MG63 (cell line): ENCODE data around the gene ARHGAP40. TPM values are rescaled to one million over a fixed set of nuclear protein-coding genes. Genes with fewer than 3 reads are reported as not detected.
A peak's percentile ranks its signal among the peaks of the same experiment; 100 is the strongest.

Experiments used
- DNase-seq: peaks from one replicate; pipeline ENCODE4 v3.0.0-alpha.2; 2020
- H3K27me3 ChIP-seq: fragments of 250-450 bp; sonication (Bioruptor Pico); 2 replicates; pipeline ENCODE4 v1.5.1; 2020; ENCODE audit warnings: mild to moderate bottlenecking, moderate library complexity
- H3K36me3 ChIP-seq: fragments of 250-450 bp; sonication (Bioruptor Pico); 2 replicates; pipeline ENCODE4 v1.5.1; 2020; ENCODE audit warnings: mild to moderate bottlenecking, moderate library complexity
- H3K4me3 ChIP-seq: fragments of 250-450 bp; sonication (Bioruptor Pico); 2 replicates; pipeline ENCODE4 v1.5.1; 2020; ENCODE audit warnings: mild to moderate bottlenecking, moderate library complexity
- H3K9me3 ChIP-seq: fragments of 250-450 bp; sonication (Bioruptor Pico); 2 replicates; pipeline ENCODE4 v1.5.1; 2020; ENCODE audit warnings: mild to moderate bottlenecking, moderate library complexity
- total RNA-seq: library from RNA; depleted of rRNA; stranded (reverse); fragments of >200 nt; shearing (Covaris generic); gene quantifications from 2 replicates; pipeline ENCODE4 v1.2.3, GENCODE V29; 2014; ENCODE audit warnings: low replicate concordance

The ARHGAP40 gene
- total RNA-seq, 1 experiment from 2014 or later: not detected

DNA sequence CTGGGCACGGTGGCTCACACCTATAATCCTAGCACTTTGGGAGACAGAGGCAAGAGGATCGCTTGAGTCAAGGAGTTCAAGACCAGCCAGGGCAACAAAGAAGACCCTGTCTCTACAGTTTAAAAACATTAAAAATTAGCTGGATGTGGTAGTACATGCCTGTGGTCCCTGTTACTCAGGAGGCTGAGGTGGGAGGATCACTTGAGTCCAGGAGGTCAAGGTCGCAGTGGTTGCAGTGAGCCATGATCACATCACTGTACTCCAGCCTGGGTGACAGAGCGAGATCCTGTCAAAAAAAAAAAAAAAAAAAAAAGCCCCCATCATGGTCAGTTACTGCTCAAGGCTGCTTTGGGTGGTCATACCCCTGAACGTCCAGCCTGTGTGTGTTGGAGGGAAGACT lies 55.8 kb downstream of the ARHGAP40 start:
- Histone ChIP-seq H3K9me3 (no peaks in the 10 kb centered on the region), H3K36me3 (no peaks in the 10 kb centered on the region)

GRCh38 chr20:38658879-38659596 lies 57.4 kb downstream of the ARHGAP40 start:
- Histone ChIP-seq H3K27me3 (peaks cover 39% of the 10 kb centered on the region), H3K9me3 (0 out of 2 replicates have a peak, but pooled peaks cover under 1% of the 10 kb centered on the region), H3K4me3 (no peak overlapping the region), H3K36me3 (no peaks in the 10 kb centered on the region)
- peak; percentile 28 for DNase-seq

More for the DNA sequence above, 55.8 kb downstream of the ARHGAP40 start:
- Histone ChIP-seq H3K27me3 (peaks cover 36% of the 10 kb centered on the region), H3K4me3 (no peak overlapping the region)
- DNase-seq: no peak

GRCh38 chr20:38659597-38659880 lies 57.9 kb downstream of the ARHGAP40 start:
- no peak for DNase-seq
- H3K36me3 ChIP-seq: no peaks in the 10 kb centered on the region
- H3K27me3 ChIP-seq: peaks cover 40% of the 10 kb centered on the region
- peaks cover 4% of the 10 kb centered on the region; the same call in 1 of the 2 replicates for H3K9me3 ChIP-seq
- H3K4me3 ChIP-seq: no peak overlapping the region

GRCh38 chr20:38660429-38660828 lies 58.8 kb downstream of the ARHGAP40 start:
- H3K9me3 ChIP-seq: peaks cover 4% of the 10 kb centered on the region; the same call in 1 of the 2 replicates
- H3K36me3 ChIP-seq: no peaks in the 10 kb centered on the region
- peaks cover 41% of the 10 kb centered on the region for H3K27me3 ChIP-seq
- no peak overlapping the region for H3K4me3 ChIP-seq
- no peak for DNase-seq

DNA sequence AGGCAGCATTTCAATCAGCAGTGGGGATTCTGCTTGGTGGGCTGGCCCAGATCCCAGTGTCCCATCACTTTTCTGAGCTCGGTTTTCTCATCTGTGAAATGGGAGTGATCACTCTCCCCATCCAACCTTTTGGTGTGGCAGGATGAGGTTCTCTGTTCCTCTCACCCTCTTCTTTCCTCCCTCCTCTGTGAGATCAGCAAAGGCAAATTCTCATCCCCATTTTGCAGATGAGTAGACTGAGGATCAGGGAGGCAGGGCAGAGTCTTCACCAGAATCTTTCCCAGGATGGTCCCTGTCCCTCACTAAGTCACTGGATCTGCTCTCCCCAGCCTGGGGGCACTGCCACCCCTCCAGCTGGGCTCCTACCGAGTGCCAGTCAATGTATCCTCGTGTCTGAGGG lies 62.1 kb downstream of the ARHGAP40 start:
- DNase-seq: no peak
- Histone ChIP-seq H3K27me3 (peaks cover 48% of the 10 kb centered on the region), H3K9me3 (peaks cover 4% of the 10 kb centered on the region; the same call in 1 of the 2 replicates), H3K4me3 (no peak overlapping the region), H3K36me3 (no peaks in the 10 kb centered on the region)

DNA sequence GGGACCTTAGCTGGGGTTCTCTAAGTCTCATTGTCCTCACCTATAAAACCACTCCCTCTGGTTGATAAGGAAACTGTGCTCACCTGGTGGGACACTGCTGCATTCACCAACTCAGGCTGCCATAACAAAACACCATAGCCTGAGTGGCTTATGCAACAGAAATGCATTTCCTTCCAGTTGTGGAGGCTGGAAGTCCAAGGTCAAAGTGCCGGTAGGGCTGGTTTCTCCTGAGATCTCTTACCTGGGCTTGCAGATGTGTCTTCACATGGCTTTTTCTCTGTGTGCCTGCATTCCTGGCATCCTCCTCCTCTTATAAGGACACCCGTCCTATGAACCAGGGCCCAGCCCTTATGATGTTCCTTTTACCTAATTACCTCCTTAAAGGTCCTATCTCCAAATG lies 62.7 kb downstream of the ARHGAP40 start:
- no peak for DNase-seq
- no peaks in the 10 kb centered on the region for H3K36me3 ChIP-seq
- peaks cover 4% of the 10 kb centered on the region; the same call in 1 of the 2 replicates for H3K9me3 ChIP-seq
- peaks cover 49% of the 10 kb centered on the region for H3K27me3 ChIP-seq
- H3K4me3 ChIP-seq: no peak overlapping the region

- peak; percentile 17 for DNase-seq
- H3K36me3 ChIP-seq: no peaks in the 10 kb centered on the region
- no peak overlapping the region for H3K4me3 ChIP-seq
- peaks cover 46% of the 10 kb centered on the region for H3K27me3 ChIP-seq
- H3K9me3 ChIP-seq: peaks cover 4% of the 10 kb centered on the region; the same call in 1 of the 2 replicates
Measured at GRCh38 chr20:38665094-38665493, 63.5 kb downstream of the ARHGAP40 start.

- Histone ChIP-seq H3K36me3 (no peaks in the 10 kb centered on the region), H3K27me3 (peaks cover 46% of the 10 kb centered on the region), H3K4me3 (no peak overlapping the region), H3K9me3 (peaks cover 4% of the 10 kb centered on the region; the same call in 1 of the 2 replicates)
- no peak for DNase-seq
Measured at GRCh38 chr20:38665506-38666285, 64.1 kb downstream of the ARHGAP40 start.

DNA sequence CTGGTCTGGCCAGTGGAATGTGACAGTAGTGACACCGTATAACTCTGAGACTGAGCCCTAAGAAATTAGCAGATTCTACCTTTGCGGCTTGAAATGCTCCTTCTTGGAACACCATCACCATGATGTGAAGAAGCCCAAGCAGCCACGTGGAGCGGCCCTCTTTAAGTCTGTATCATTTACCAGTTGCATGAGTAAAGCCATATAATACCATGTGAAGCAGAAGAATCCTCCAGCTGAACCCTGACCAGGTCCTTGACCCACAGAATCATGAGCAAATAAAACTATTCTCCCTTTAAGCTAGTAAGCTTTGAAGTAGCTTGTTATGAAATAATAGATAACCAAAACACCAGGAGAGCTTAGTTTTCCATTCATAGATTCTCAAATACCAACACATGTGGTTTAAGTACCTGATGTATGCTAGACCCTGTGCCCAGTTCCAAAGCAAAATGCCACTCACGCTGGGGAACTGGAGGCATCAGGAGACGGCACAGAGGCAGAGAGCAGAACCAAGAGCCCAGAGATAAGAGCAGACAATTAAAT lies 65.9 kb downstream of the ARHGAP40 start:
- Histone ChIP-seq H3K27me3 (peaks cover 40% of the 10 kb centered on the region), H3K9me3 (peaks cover 4% of the 10 kb centered on the region; the same call in 1 of the 2 replicates), H3K36me3 (no peaks in the 10 kb centered on the region), H3K4me3 (no peak overlapping the region)
- DNase-seq: no peak

- Histone ChIP-seq H3K9me3 (no peaks in the 10 kb centered on the region; the same call in 1 of the 2 replicates), H3K27me3 (peaks cover 40% of the 10 kb centered on the region), H3K4me3 (no peak overlapping the region), H3K36me3 (no peaks in the 10 kb centered on the region)
- no peak for DNase-seq
Measured at GRCh38 chr20:38669688-38670087, 68.1 kb downstream of the ARHGAP40 start.

- no peak overlapping the region for H3K4me3 ChIP-seq
- no peaks in the 10 kb centered on the region for H3K9me3 ChIP-seq
- DNase-seq: no peak
- peaks cover 33% of the 10 kb centered on the region for H3K27me3 ChIP-seq
- no peaks in the 10 kb centered on the region for H3K36me3 ChIP-seq
Measured at GRCh38 chr20:38670786-38671185, 69.2 kb downstream of the ARHGAP40 start.

DNA sequence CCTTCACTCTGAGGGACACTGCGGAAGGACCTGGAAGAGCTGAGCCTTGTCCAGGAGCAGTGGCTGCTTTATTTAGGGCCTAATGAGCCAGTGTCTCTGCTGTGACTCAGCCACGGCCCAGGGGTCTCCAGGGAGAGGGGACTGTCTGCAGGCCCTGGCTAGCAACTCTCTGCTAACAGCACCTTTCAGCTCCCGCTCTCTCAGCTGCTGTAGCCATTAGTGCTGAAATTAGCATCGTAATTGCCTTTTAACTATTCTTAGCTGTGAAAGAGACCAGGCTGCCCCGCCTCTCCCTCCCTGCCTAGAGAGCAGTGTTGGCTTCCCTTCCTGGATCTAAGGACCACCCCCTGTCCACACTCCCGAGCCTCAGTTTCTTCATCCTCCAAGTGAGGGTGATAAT lies 69.6 kb downstream of the ARHGAP40 start:
- DNase-seq: no peak
- Histone ChIP-seq H3K9me3 (no peaks in the 10 kb centered on the region), H3K4me3 (no peak overlapping the region), H3K27me3 (peaks cover 29% of the 10 kb centered on the region), H3K36me3 (no peaks in the 10 kb centered on the region)

DNA sequence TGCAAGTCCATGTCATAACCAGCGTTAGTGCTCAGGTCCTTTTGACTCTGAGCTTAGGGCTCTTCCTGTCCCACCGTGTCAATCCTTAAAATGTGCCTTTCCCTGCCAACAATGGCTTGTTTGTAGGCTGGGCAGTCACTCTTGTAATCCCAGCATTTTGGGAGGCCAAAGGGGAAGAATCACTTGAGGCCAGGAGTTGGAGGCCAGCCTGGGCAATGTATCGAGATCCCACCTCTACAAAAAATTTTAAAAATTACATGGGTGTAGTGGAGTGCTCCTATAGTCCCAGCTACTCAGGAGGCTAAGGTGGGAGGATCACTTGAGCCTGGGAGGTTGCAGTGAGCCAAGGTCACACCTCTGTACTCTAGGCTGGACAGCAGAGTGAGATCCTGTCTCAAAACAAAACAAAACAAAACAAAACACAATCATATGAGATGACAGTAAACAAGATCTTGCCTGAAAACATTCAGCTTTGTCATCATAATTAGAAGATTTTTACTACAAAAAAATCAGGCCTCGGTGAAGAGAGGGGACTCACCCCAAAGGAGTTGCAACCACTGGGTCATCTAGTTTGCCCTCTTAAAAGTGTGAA lies 70.2 kb downstream of the ARHGAP40 start:
- Histone ChIP-seq H3K9me3 (no peaks in the 10 kb centered on the region), H3K27me3 (peaks cover 28% of the 10 kb centered on the region), H3K4me3 (no peak overlapping the region), H3K36me3 (no peaks in the 10 kb centered on the region)
- no peak for DNase-seq

- H3K9me3 ChIP-seq: no peaks in the 10 kb centered on the region
- no peak overlapping the region for H3K4me3 ChIP-seq
- no peak for DNase-seq
- no peaks in the 10 kb centered on the region for H3K36me3 ChIP-seq
- H3K27me3 ChIP-seq: peaks cover 28% of the 10 kb centered on the region
Measured at GRCh38 chr20:38672504-38672903, 70.9 kb downstream of the ARHGAP40 start.

DNA sequence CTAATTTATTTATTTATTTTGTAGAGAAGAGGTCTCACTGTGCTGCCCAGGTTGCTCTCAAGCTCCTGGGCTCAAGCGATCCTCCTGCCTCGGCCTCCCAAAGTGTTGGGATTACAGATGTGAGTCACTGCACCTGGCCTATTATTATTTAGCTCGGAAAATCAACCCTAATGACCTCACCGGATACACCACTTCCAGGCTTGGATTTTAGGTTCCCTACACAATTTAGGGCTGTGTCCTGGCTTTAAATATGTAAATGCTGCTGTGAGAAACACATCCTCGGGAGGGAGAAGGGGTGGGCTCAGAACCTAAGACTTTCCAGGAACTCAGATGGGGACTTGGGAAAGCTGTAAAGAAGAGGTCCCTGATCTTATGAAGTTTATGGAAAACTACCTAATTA lies 71.7 kb downstream of the ARHGAP40 start:
- no peaks in the 10 kb centered on the region for H3K36me3 ChIP-seq
- H3K9me3 ChIP-seq: no peaks in the 10 kb centered on the region
- no peak overlapping the region for H3K4me3 ChIP-seq
- DNase-seq: no peak
- H3K27me3 ChIP-seq: peaks cover 23% of the 10 kb centered on the region

GRCh38 chr20:38673725-38674091 lies 72.1 kb downstream of the ARHGAP40 start:
- no peak for DNase-seq

DNA sequence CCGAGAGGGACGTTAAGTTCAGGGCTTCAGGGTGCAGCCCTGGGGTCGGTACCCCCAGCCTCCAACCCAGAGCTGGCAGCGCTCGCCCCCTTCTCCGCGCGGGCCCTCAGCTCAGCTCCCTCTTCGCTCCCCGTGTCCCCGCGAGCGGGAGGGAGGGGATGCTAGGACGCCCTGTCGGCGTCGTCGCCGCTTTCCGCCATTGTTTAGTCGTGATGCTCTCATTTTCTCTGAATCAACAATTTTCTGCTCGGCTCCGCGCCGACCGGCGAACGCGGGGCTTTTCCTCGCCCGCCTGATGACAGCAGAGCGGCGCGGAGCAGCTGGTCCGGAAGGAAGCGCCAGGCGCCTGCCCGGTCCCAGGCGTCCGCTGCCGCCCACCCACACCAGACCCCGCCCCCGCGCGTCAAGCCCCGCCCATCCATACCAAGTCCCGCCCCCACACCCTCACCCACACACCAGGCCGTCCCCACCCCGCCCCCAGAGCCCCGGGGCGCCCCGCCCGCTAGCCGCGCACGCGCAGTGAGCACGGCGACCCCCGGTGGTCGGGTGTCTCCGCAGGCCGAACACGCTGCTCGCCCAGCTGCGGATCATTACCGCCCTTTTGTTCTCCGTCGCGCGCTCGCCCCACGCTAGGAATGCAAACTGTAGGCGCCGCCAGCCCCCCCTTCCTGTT lies 72.6 kb downstream of the ARHGAP40 start:
- DNase-seq: peak; percentile 53
- peak overlapping the region; percentile 45 for H3K4me3 ChIP-seq
- H3K36me3 ChIP-seq: no peaks in the 10 kb centered on the region
- no peaks in the 10 kb centered on the region for H3K9me3 ChIP-seq
- peaks cover 16% of the 10 kb centered on the region for H3K27me3 ChIP-seq

More at GRCh38 chr20:38673725-38674091, 72.1 kb downstream of the ARHGAP40 start:
- Histone ChIP-seq H3K9me3 (no peaks in the 10 kb centered on the region), H3K36me3 (no peaks in the 10 kb centered on the region), H3K27me3 (peaks cover 20% of the 10 kb centered on the region), H3K4me3 (peak overlapping the region; percentile 45)
